ENCODE measurements around the gene CCDC82.

CCDC82 gene

DNA sequence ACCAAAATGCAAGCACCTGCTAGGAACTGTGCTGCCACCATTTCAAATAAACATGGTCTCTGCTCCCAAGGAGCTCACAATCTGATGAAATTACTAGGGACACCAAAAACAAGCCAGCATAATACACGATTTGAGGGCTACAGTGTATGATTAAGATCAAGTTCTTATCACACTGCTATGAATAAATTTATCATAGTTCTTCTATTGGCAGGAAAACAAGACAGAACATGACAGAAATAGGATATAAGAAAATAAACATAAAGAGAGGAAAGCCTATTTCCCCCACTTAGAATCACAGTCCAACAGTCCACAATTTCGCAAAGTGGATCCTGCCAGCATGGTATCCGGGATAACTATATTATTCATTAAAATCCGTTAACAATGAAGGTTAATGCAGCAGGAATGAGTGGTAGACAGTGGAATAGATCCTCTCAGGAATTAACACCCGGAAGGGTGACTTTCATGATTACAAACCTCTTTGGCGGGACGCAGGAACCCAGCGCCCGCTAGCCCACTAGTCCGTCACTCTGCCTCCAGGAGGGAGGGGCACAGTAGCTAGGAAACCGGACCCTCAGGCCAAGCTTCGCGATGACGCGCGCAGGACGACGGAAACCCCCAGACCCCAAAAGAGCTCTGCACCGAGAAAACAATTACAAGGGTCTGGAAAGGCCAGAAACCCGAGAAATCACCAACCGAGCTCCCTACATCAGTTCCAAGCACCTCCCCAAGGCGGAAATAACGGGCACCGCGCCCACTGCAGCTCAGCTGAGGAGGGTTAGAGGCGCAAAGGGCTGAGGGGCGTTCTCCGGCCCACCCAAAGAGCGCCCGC, 607 bp downstream of the CCDC82 start:
- Histone ChIP-seq H3K27me3 (ENCODE audit: insufficient read depth, insufficient read length) (no peaks in the 10 kb centered on the region), H3K9me3 (ENCODE audit: insufficient read depth, low read length) (peaks cover 37% of the 10 kb centered on the region), H3K36me3 (ENCODE audit: insufficient read depth, insufficient read length, low read length) (peaks cover 18% of the 10 kb centered on the region), H3K9ac (ENCODE audit: insufficient read length, low read depth) (peak overlapping the region; percentile 58), H3K4me3 (ENCODE audit: insufficient read length, low read depth) (peak overlapping the region; percentile 68), H3K4me1 (ENCODE audit: insufficient read depth, insufficient read length) (no peaks in the 10 kb centered on the region)
- DNase-seq (ENCODE audit: low read depth, low spot score): no peak
- no peak for TF ChIP-seq SUZ12 (IDR thresholded peaks at IDR 0.05; ENCODE audit: extremely low read depth, insufficient read depth, insufficient read length)
- no peak for TF ChIP-seq ZNF274 (IDR thresholded peaks at IDR 0.05; ENCODE audit: low read depth, low read length)
- no peak for TF ChIP-seq YY1 (IDR thresholded peaks at IDR 0.05; ENCODE audit: insufficient read depth, insufficient read length)

- TF ChIP-seq SUZ12 (IDR thresholded peaks at IDR 0.05; ENCODE audit: extremely low read depth, insufficient read depth, insufficient read length): no peak
- no peak for TF ChIP-seq YY1 (IDR thresholded peaks at IDR 0.05; ENCODE audit: insufficient read depth, insufficient read length)
- TF ChIP-seq ZNF274 (IDR thresholded peaks at IDR 0.05; ENCODE audit: low read depth, low read length): no peak
- peaks cover under 1% of the 10 kb centered on the region; the same call in 1 of the 2 replicates for H3K9me3 ChIP-seq (ENCODE audit: insufficient read depth, low read length)
- no peaks in the 10 kb centered on the region for H3K27me3 ChIP-seq (ENCODE audit: insufficient read depth, insufficient read length)
- H3K9ac ChIP-seq (ENCODE audit: insufficient read length, low read depth): no peak overlapping the region
- no peak overlapping the region for H3K4me3 ChIP-seq (ENCODE audit: insufficient read length, low read depth)
- H3K4me1 ChIP-seq (ENCODE audit: insufficient read depth, insufficient read length): no peaks in the 10 kb centered on the region
- no peak for DNase-seq (ENCODE audit: low read depth, low spot score)
- peaks cover 20% of the 10 kb centered on the region for H3K36me3 ChIP-seq (ENCODE audit: insufficient read depth, insufficient read length, low read length)
Observed at GRCh38 chr11:96385187-96385586, 4.5 kb downstream of the CCDC82 start.

GRCh38 chr11:96384156-96384555, 5.6 kb downstream of the CCDC82 start:
- Histone ChIP-seq H3K27me3 (ENCODE audit: insufficient read depth, insufficient read length) (no peaks in the 10 kb centered on the region), H3K9me3 (ENCODE audit: insufficient read depth, low read length) (no peaks in the 10 kb centered on the region), H3K4me1 (ENCODE audit: insufficient read depth, insufficient read length) (no peaks in the 10 kb centered on the region), H3K4me3 (ENCODE audit: insufficient read length, low read depth) (no peak overlapping the region), H3K36me3 (ENCODE audit: insufficient read depth, insufficient read length, low read length) (peaks cover 20% of the 10 kb centered on the region), H3K9ac (ENCODE audit: insufficient read length, low read depth) (no peak overlapping the region)
- no peak for DNase-seq (ENCODE audit: low read depth, low spot score)
- TF ChIP-seq YY1 (IDR thresholded peaks at IDR 0.05; ENCODE audit: insufficient read depth, insufficient read length) (no peak), SUZ12 (IDR thresholded peaks at IDR 0.05; ENCODE audit: extremely low read depth, insufficient read depth, insufficient read length) (no peak), ZNF274 (IDR thresholded peaks at IDR 0.05; ENCODE audit: low read depth, low read length) (no peak)

- DNase-seq (ENCODE audit: low read depth, low spot score): no peak
- H3K36me3 ChIP-seq (ENCODE audit: insufficient read depth, insufficient read length, low read length): peaks cover 12% of the 10 kb centered on the region
- H3K27me3 ChIP-seq (ENCODE audit: insufficient read depth, insufficient read length): no peaks in the 10 kb centered on the region
Observed at GRCh38 chr11:96376796-96377195, 12.9 kb downstream of the CCDC82 start.

DNA sequence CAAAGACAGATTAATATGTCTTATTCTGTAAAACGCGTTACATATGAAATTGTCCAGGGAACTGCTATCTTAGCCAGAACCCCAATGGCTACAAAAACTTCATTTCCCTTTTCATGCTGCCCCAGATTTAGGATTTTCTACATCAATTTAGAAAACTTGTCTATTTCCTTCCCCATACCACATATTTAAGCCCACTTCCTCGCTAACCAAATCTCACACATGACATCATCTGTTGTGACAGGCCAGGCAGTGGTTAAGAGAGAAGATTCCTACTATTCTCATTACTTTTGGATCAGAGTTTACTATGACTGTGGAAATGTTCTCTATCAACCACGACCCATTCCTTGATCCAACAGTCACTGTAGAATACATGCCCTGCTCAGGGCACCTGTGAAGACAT, 15.9 kb downstream of the CCDC82 start:
- Histone ChIP-seq H3K36me3 (ENCODE audit: insufficient read depth, insufficient read length, low read length) (peaks cover 14% of the 10 kb centered on the region), H3K27me3 (ENCODE audit: insufficient read depth, insufficient read length) (no peaks in the 10 kb centered on the region), H3K4me3 (ENCODE audit: insufficient read length, low read depth) (no peak overlapping the region), H3K9ac (ENCODE audit: insufficient read length, low read depth) (no peak overlapping the region), H3K4me1 (ENCODE audit: insufficient read depth, insufficient read length) (no peaks in the 10 kb centered on the region), H3K9me3 (ENCODE audit: insufficient read depth, low read length) (no peaks in the 10 kb centered on the region; the same call in 1 of the 2 replicates)
- DNase-seq (ENCODE audit: low read depth, low spot score): no peak
- TF ChIP-seq ZNF274 (IDR thresholded peaks at IDR 0.05; ENCODE audit: low read depth, low read length) (no peak), YY1 (IDR thresholded peaks at IDR 0.05; ENCODE audit: insufficient read depth, insufficient read length) (no peak), SUZ12 (IDR thresholded peaks at IDR 0.05; ENCODE audit: extremely low read depth, insufficient read depth, insufficient read length) (no peak)

More at GRCh38 chr11:96376796-96377195, 12.9 kb downstream of the CCDC82 start:
- H3K4me3 ChIP-seq (ENCODE audit: insufficient read length, low read depth): no peak overlapping the region
- TF ChIP-seq SUZ12 (IDR thresholded peaks at IDR 0.05; ENCODE audit: extremely low read depth, insufficient read depth, insufficient read length) (no peak), YY1 (IDR thresholded peaks at IDR 0.05; ENCODE audit: insufficient read depth, insufficient read length) (no peak), ZNF274 (IDR thresholded peaks at IDR 0.05; ENCODE audit: low read depth, low read length) (no peak)
- H3K9me3 ChIP-seq (ENCODE audit: insufficient read depth, low read length): no peaks in the 10 kb centered on the region
- H3K9ac ChIP-seq (ENCODE audit: insufficient read length, low read depth): no peak overlapping the region
- H3K4me1 ChIP-seq (ENCODE audit: insufficient read depth, insufficient read length): no peaks in the 10 kb centered on the region

DNA sequence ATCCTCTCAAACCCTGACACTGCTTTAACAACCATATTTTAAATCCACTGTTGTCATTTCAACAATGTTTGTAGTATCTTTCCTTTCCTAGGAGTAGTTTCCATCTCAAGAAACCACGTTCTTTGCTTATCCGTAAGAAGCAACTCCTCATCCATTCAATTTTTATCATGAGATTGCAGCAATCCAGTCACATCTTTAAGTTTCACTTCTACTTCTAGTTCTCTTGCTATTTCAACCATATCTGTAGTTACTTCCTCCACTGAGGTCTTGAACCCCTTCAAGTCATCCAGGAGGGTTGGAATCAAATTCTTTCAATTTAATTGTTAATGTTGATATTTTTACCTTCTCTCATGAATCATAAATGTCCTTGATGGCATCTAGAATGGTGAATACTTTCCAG, 22.4 kb downstream of the CCDC82 start:
- TF ChIP-seq YY1 (IDR thresholded peaks at IDR 0.05; ENCODE audit: insufficient read depth, insufficient read length) (no peak), ZNF274 (IDR thresholded peaks at IDR 0.05; ENCODE audit: low read depth, low read length) (no peak), SUZ12 (IDR thresholded peaks at IDR 0.05; ENCODE audit: extremely low read depth, insufficient read depth, insufficient read length) (no peak)
- H3K4me1 ChIP-seq (ENCODE audit: insufficient read depth, insufficient read length): no peaks in the 10 kb centered on the region
- no peak overlapping the region for H3K9ac ChIP-seq (ENCODE audit: insufficient read length, low read depth)
- no peaks in the 10 kb centered on the region for H3K27me3 ChIP-seq (ENCODE audit: insufficient read depth, insufficient read length)
- peaks cover 4% of the 10 kb centered on the region; the same call in 1 of the 2 replicates for H3K9me3 ChIP-seq (ENCODE audit: insufficient read depth, low read length)
- DNase-seq (ENCODE audit: low read depth, low spot score): no peak
- H3K36me3 ChIP-seq (ENCODE audit: insufficient read depth, insufficient read length, low read length): peaks cover 20% of the 10 kb centered on the region
- no peak overlapping the region for H3K4me3 ChIP-seq (ENCODE audit: insufficient read length, low read depth)

GRCh38 chr11:96366024-96366423, 23.7 kb downstream of the CCDC82 start:
- Histone ChIP-seq H3K36me3 (ENCODE audit: insufficient read depth, insufficient read length, low read length) (peaks cover 18% of the 10 kb centered on the region), H3K9ac (ENCODE audit: insufficient read length, low read depth) (no peak overlapping the region), H3K27me3 (ENCODE audit: insufficient read depth, insufficient read length) (no peaks in the 10 kb centered on the region), H3K4me1 (ENCODE audit: insufficient read depth, insufficient read length) (no peaks in the 10 kb centered on the region), H3K4me3 (ENCODE audit: insufficient read length, low read depth) (no peak overlapping the region), H3K9me3 (ENCODE audit: insufficient read depth, low read length) (peaks cover 4% of the 10 kb centered on the region; the same call in 1 of the 2 replicates)
- DNase-seq (ENCODE audit: low read depth, low spot score): no peak
- TF ChIP-seq SUZ12 (IDR thresholded peaks at IDR 0.05; ENCODE audit: extremely low read depth, insufficient read depth, insufficient read length) (no peak), YY1 (IDR thresholded peaks at IDR 0.05; ENCODE audit: insufficient read depth, insufficient read length) (no peak), ZNF274 (IDR thresholded peaks at IDR 0.05; ENCODE audit: low read depth, low read length) (no peak)

All from NT2/D1 (cell line).